Upper lobe of left lung (tissue), 4 donors: ENCODE measurements around the gene ZNF76.

Experiments used
- POLR2A ChIP-seq, 4 donors: fragments of 450-650 bp; IDR thresholded peaks; one replicate each; pipeline ENCODE4 v1.5.1; 2016 to 2017; ENCODE audit warnings: antibody characterized with exemption in 4 of 4, mild to moderate bottlenecking in 2 of 4
- TF ChIP-seq, protein P1 (sequence below), 6 experiments: fragments of 450-650 bp in 4 of 6; fragments of 200-600 bp in 2 of 6; sonication (generic) in 2 of 6; IDR thresholded peaks; one replicate each; pipeline ENCODE4 v1.5.1; 2016 to 2019; ENCODE audit warnings: antibody characterized with exemption in 6 of 6

DNA sequence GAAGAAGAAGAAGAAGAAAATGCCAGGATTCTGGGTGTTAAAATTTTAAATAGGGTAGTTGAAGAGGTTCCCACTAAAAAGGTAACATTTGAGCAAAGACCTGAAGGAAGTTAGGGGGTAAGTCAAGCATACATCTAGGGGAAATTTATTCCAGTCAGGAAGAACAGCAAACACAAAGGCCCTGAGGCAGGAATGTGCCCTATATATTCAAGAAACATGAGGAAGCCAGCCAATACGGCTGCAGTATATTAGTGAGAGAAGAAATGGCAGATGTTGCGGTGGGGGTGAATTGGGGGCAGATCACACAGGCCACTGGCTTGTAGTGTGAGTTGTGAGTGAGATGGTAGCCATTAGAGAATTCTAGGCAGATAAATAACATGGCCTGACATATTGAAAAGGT, 6.0 kb downstream of the ZNF76 start:
- TF ChIP-seq, protein P1, sequence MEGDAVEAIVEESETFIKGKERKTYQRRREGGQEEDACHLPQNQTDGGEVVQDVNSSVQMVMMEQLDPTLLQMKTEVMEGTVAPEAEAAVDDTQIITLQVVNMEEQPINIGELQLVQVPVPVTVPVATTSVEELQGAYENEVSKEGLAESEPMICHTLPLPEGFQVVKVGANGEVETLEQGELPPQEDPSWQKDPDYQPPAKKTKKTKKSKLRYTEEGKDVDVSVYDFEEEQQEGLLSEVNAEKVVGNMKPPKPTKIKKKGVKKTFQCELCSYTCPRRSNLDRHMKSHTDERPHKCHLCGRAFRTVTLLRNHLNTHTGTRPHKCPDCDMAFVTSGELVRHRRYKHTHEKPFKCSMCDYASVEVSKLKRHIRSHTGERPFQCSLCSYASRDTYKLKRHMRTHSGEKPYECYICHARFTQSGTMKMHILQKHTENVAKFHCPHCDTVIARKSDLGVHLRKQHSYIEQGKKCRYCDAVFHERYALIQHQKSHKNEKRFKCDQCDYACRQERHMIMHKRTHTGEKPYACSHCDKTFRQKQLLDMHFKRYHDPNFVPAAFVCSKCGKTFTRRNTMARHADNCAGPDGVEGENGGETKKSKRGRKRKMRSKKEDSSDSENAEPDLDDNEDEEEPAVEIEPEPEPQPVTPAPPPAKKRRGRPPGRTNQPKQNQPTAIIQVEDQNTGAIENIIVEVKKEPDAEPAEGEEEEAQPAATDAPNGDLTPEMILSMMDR (IDR thresholded peaks at IDR 0.05), result no peak
- TF ChIP-seq POLR2A (IDR thresholded peaks at IDR 0.05), result no peak
